GM19035 (cell line): ENCODE measurements around the gene C3orf22.

ENCODE experiments used
- ATAC-seq: cut with Tn5 transposase; IDR thresholded peaks from one replicate; pipeline ENCODE4 v1.9.1; 2021; ENCODE audit not compliant: unreplicated experiment

The C3orf22 gene

GRCh38 chr3:126557415-126557745 lies 1.4 kb downstream of the C3orf22 start:
- no peak for ATAC-seq

DNA sequence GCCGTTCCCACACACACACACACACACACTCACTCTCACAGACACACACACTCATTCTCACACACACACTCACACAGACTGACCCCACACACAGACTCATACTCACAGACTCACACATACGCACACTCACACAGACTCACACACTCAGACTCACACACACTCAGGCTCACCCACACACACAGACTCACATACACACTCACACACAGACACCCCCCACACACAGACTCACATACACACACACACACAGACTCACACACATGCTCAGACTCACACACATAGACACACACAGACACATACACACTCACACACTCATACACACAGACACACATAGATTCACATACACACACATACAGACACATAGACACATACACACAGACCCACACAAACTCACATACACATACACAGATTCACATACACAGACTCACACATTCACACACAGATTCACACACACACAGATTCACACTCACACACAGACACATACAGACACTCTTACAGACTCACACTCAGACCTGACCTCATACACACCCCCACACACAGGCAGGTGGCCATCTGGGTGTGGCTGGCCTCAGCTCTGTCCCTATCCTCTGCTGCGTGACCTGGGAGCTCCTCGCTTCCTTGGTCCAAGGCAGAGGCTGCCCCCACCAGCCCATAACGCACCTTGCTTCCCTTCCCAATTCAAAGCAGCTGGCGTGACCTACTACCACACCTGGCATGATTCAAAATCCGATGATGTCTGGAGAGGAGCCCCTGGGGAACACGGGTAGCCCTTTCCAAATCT lies 1.9 kb downstream of the C3orf22 start:
- no peak for ATAC-seq

DNA sequence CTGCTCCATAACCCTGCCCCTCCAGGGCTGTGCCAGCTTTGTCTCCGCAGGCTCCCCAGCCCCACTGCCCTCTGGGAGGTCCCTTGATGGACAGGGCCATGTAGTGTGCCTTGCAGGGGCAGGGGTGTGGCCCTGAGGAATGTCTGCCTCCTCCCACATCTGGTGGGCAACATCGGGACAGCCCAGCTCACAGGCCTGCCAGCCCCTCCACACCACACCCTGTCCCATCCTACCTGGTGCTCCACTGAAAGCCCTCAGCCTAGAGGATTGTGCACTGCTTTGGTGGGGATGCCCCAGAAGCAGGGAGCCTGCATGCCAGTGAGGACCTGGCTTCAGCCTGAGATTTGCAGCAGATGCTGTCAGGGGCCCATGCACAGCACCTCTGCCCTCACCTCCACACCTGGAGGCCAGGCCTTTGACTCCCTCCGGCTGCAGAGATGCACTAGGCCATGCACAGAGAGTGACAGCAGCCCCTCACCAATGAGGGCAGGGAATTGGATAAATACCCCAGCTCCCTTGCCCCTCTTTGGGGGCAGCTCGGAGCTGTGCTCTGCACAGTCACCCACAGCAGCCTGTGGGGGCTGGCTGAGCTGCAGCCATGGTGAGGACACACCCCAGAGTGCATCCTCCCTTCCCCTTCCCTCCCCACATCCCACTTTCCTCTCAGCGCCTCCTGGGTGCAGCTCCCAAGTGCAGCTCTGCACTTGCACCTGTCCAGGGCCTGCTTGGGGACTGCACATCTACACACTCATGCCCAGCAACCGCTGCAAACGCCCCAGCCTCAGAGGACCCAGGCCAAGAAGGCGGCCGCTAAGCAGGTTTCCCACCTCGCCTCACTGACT lies 2.7 kb downstream of the C3orf22 start:
- ATAC-seq = no peak

DNA sequence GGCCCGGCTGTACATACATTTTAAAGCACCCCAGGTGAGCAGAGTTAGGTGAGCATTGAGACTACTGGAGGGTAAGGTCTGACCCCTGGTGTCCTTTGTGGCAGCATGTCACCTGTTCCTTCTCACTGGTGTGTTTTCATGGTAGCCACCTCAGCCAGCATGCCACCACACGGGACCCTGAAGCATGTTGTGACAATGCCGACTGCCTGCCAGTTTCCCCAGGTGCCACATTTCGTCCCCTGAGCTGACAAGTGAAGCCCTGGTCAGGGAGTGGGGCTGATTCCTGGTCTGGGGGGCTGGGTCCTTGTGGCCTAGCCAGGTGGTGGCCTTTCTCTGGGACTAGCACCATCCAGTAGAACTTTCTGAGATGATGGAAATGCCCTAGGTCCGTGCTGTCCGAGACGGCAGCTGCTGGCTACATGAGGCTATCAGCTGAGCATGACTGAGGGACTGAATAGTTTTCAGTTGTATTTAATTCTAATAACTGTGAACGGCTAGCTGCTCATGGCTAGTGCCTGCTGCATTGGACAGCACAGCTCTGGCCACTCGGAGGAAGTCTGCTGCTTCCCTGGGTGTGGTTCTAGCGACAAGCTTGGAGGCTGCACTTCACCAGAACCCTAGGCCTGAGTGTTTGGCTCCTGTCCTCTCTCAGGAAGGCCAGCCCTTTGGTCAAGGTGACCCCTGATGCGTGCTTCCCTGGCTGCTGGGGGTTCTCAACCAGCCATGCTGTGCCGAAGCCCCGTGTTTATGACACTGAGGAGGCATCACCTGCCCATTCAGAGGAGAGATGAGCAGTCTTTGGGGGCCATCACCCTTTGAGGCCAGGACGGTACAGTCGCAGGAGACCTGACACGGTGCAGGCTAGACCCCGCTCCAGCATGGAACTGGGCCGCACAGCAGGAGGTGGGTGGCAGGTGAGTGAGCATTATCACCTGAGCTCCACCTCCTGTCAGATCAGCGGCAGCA lies 3.9 kb downstream of the C3orf22 start:
- ATAC-seq = no peak

DNA sequence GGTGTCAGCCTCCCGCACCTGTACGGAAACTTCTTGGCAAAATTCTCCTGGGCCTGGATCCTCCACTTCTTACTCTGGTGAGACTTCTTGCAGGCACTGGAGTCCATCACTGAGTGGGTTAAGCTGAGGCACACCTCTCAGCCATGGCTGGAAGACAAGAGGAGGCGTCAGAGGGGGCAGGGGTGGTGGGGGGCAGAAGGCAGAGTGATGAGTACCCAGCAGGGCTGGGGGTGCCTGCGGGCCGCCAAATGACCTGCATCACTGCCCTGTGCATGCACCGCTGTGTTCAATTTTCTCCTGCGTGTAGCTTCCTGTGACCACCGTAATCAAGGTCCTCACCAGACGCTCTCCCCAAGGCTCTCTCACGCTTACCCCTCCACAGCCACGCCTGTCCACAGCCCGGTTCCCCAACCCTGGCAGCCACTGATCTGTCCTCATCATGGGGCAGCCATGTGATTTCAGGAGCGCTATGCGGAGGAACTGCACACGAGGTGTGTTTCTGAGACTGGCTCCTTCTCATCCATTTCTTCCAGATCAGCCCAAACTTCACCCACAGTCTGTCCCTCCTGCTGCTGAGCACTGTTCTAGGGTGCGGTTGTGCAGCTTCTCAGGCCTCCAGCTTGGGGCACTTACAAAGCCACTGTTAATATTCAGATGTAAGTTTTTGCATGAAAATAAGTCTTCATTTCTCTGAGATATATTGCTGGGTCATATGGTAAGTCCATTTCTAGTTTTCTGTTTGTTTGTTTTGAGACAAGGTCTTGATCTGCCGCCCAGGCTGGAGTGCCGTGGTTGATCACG lies 5.2 kb downstream of the C3orf22 start:
- ATAC-seq = no peak

DNA sequence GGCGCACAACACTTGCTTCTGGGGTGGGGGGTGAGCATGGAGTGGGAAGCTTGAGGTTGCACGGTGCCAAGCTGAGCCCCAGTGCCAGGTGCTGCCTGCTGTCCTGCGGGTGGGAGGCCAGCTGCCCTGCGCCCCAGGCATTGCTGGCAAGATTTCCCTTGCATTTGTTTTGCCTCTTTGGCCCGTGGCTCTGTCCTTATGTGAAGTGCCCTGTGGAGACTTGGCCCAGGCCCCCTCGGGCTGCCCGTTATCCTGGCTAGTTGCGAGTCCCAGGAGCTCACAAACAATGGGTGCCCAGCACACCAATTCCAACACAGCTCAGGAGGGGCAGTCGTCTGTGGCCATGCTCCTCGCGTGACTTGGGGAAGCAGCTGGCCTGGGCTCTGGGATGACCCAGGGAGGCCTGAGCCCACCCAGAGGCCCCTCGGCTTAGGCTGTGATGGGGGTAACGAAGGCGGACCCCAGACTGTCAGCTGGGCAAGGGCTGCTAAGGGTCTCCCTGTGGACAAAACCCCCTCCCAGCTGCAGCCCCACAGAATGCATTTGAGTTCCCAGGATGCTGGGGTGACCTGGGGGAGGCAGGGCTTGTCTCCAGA lies 5.9 kb downstream of the C3orf22 start:
- no peak for ATAC-seq

- ATAC-seq = no peak
These were observed 6.7 kb downstream of the C3orf22 start for GRCh38 chr3:126551839-126552687.

DNA sequence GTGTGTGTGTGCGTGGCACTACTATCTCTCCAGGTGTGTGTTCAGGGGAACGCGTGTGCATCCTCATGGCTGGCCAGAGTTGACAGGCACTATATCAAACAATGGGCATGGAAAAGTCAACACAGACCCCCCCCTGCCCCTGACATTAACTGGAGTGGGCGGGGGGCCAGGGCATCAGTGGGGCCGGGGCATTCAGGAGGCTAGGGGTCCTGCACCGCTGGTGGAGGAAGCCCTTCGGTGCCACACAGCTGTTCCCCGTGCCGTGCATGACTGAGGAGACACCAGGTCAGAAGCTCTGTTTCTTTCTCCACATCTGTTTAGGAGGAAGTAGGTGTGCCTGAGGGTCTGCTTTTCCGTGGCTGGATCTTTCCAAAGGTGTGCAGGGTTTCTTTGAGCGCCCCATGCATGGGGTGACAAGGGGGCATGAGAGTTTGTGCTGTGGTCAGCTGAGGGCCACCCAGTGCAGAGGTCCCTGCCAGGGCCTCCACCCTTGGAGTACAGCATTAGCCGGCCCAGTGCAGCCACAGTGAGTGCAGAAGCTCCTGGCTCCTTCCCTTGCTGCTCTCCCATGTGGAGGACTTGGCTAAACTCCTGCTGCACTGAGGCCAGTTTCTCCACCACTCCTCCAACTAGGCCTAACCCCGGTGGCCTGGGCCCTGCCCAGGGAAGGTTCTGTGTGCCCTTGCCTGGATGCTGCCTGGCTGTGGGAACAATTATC lies 7.5 kb downstream of the C3orf22 start:
- ATAC-seq = no peak

DNA sequence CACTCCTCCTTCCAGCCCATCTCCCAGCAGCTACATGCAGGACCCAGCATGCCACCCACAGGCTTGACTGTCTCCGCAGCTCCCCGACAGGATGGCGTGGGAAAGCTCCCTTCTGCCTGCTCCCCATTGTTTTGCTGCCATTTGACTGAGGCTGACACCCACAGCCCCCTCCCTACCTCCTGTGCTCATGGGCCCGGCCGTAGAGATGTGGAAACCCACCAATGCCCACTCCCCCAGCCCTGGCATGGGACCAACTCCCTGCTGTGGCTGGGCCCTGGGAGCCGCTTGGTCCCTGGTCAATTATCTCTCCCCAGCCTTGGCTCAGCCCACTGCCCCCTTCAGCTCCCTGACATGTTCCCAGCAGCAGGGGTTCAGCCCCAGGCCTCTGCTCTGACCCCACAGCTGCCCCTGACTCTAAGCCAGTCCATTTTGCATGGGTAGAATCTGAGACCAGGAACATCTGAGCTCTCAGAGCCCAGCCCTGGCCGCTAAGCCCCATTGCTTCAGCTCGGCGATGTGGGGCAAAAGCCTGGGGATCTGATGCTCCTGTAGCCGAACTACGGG lies 8.2 kb downstream of the C3orf22 start:
- ATAC-seq = no peak

DNA sequence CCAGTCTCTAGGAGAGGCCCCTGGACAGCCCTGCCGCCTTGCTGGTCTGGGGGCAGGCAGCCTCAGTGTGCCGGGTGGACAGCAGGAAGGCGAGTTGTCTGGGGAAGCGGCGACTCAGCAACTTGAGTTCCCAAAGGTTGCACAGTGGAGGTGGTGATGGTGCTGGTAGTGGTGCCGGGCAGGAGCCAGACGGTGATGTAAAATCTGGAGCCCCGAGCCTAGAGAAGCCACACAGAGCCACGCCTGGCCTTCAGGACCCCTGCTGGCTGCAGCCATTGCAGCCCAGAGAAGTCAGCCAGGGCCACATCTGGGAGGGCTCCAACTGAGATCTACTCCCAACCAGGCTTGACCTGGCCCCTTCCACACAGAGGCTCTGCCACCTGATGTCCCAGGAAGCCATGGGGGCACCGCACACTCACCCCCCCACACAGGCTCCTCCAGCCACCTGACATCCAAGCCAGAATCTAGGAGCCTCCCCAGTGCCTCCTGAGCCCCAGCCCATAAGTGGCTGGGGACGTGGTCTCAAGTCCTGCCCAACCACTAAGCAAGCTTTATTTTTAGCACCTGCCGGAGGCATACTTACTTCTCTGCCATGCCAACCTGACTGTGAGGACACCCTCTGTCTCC lies 8.8 kb downstream of the C3orf22 start:
- ATAC-seq = no peak

- ATAC-seq = no peak
These were observed 9.9 kb downstream of the C3orf22 start for GRCh38 chr3:126548556-126549466.

- ATAC-seq = no peak
These were observed 11.0 kb downstream of the C3orf22 start for GRCh38 chr3:126547721-126548120.

DNA sequence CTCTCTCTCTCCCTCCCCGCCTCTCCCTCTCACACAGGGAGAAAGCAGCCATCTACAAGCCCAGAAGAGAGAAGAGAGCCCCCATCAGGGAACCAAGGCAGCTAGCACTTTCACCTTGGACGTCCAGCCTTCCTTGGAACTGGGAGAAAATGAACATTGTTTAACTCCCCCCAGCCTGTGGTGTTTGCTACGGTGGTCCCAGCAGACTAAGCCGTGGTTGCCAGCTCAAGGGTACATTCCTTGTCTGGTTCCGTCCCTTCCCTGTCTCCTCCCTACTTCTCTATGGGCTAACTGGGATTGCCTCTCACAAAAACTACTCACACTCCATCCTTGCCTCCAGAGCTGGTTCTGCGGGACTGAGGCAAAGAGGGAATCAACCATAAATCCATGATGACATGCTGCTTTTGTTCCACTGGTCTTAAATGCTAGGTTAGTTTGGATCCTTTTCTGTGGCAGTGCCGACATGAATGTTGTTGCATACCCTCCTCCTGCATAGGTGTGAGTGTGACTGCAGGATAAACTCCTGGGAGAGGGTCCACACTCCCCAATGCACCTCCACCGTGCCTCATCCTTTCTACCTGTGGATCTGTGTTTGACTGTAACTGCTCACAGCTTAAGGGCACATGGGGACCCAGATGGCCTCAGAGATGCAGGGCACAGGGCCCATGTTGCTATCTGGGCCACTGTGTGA lies 12.0 kb downstream of the C3orf22 start:
- ATAC-seq = no peak

DNA sequence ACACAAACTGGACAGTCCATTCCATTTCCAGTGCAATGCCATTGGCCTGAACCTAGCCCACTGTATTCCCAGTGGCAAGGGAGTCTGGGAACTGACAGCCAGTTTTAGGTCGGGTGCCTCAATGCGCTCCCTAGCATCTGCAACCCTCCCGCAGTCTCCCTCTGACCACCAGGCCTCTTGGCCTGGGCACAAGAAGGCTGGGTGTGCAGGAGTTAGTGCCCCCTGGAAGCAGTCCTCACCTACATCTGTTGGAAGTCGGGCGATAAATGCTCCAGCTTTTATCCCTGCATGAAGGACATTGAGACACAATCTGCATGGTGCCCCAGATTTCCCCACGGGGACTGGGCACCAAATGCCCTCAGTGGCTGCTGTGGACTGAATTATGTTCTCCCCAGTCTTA lies 12.7 kb downstream of the C3orf22 start:
- no peak for ATAC-seq

- ATAC-seq = no peak
These were observed 13.2 kb downstream of the C3orf22 start for GRCh38 chr3:126545544-126545943.
